ENCODE data around the gene KRT20. TPM values are rescaled to one million over a fixed set of nuclear protein-coding genes. Genes with fewer than 3 reads are reported as not detected.

The KRT20 gene
- polyA plus RNA-seq, 3 donors: not detected

GRCh38 chr17:40839194-40839593 is 45.8 kb downstream of the KRT20 start:
- Mint-ChIP-seq H3K9me3 (peaks cover 0 to 8% (median 0%) of the 10 kb centered on the region in 7 donors), H3K27ac (no peak overlapping the region), H3K36me3 (no peaks in the 10 kb centered on the region), H3K27me3 (ENCODE audit: low read depth in 3 of 3) (peaks cover 10 to 24% (median 17%) of the 10 kb centered on the region in 3 donors), H3K4me1 (no peaks in the 10 kb centered on the region), H3K4me3 (no peak overlapping the region)
- 36% methylated on average over 1 of the region's 3 CpGs for WGBS (ENCODE audit: insufficient coverage)
- Histone ChIP-seq H3K79me2 (ENCODE audit: insufficient read depth, low read length) (no peaks in the 10 kb centered on the region), H3K9me3 (replicated peaks in 1 of 2; ENCODE audit: control insufficient read depth in 1 of 2, insufficient read depth in 1 of 2, low read length in 2 of 2) (no peaks in the 10 kb centered on the region), H4K20me1 (ENCODE audit: insufficient read depth, low read length) (no peaks in the 10 kb centered on the region), H3K4me2 (replicated peaks; ENCODE audit: extremely low read depth, low read length, poor library complexity, severe bottlenecking) (no peak overlapping the region), H3K9ac (ENCODE audit: insufficient read depth, low read length, poor library complexity, severe bottlenecking) (no peak overlapping the region), H3K27me3 (ENCODE audit: control insufficient read depth in 2 of 2, insufficient read depth in 2 of 2, low read length in 2 of 2) (peaks cover 0 to 3% of the 10 kb centered on the region in 2 donors), H3K4me1 (ENCODE audit: control insufficient read depth in 1 of 2, insufficient read depth in 2 of 2, low read length in 2 of 2) (no peaks in the 10 kb centered on the region), H3K4me3 (replicated peaks in 1 of 3; ENCODE audit: low read depth in 2 of 3, low read length in 3 of 3) (no peak overlapping the region), H2AFZ (ENCODE audit: insufficient read depth, low read depth, low read length, poor library complexity, severe bottlenecking) (no peak overlapping the region), H3K36me3 (replicated peaks in 1 of 2; ENCODE audit: control insufficient read depth in 1 of 2, insufficient read depth in 2 of 2, low read length in 2 of 2) (no peaks in the 10 kb centered on the region), H3K27ac (ENCODE audit: low read depth in 1 of 2, low read length in 2 of 2) (no peak overlapping the region)
- DNase-seq: no peak
- no peak for TF ChIP-seq CTCF (IDR thresholded peaks at IDR 0.05)
- intact Hi-C loops (cut with micrococcal nuclease): no loop called here

- Mint-ChIP-seq H3K27ac (no peak overlapping the region), H3K9me3 (peaks cover 0 to 8% (median 0%) of the 10 kb centered on the region in 7 donors), H3K27me3 (ENCODE audit: low read depth in 3 of 3) (peaks cover 3 to 13% (median 10%) of the 10 kb centered on the region in 3 donors), H3K4me1 (no peaks in the 10 kb centered on the region), H3K36me3 (no peaks in the 10 kb centered on the region), H3K4me3 (no peak overlapping the region)
- Histone ChIP-seq H3K9ac (ENCODE audit: insufficient read depth, low read length, poor library complexity, severe bottlenecking) (no peak overlapping the region), H3K27me3 (ENCODE audit: control insufficient read depth in 2 of 2, insufficient read depth in 2 of 2, low read length in 2 of 2) (peaks cover 0 to 2% of the 10 kb centered on the region in 2 donors), H4K20me1 (ENCODE audit: insufficient read depth, low read length) (no peaks in the 10 kb centered on the region), H3K27ac (ENCODE audit: low read depth in 1 of 2, low read length in 2 of 2) (no peak overlapping the region), H3K4me3 (replicated peaks in 1 of 3; ENCODE audit: low read depth in 2 of 3, low read length in 3 of 3) (no peak overlapping the region), H3K36me3 (replicated peaks in 1 of 2; ENCODE audit: control insufficient read depth in 1 of 2, insufficient read depth in 2 of 2, low read length in 2 of 2) (no peaks in the 10 kb centered on the region), H3K4me1 (ENCODE audit: control insufficient read depth in 1 of 2, insufficient read depth in 2 of 2, low read length in 2 of 2) (no peaks in the 10 kb centered on the region), H2AFZ (ENCODE audit: insufficient read depth, low read depth, low read length, poor library complexity, severe bottlenecking) (no peak overlapping the region), H3K79me2 (ENCODE audit: insufficient read depth, low read length) (no peaks in the 10 kb centered on the region), H3K9me3 (replicated peaks in 1 of 2; ENCODE audit: control insufficient read depth in 1 of 2, insufficient read depth in 1 of 2, low read length in 2 of 2) (no peaks in the 10 kb centered on the region), H3K4me2 (replicated peaks; ENCODE audit: extremely low read depth, low read length, poor library complexity, severe bottlenecking) (no peak overlapping the region)
- no peak for TF ChIP-seq CTCF (IDR thresholded peaks at IDR 0.05)
- intact Hi-C loops (cut with micrococcal nuclease): no loop called here
- no peak for DNase-seq
- WGBS (ENCODE audit: insufficient coverage): 100% methylated on average over 1 of the region's 4 CpGs
These were observed 49.0 kb downstream of the KRT20 start for GRCh38 chr17:40836020-40836419.
